HepG2 (cell line): ENCODE data around the gene UBE2N. TPM values are rescaled to one million over a fixed set of nuclear protein-coding genes. Genes with fewer than 3 reads are reported as not detected.

Experiments used
- ATAC-seq: fragments of 200-7000 bp; cut with Tn5 transposase; 3 replicates; pipeline ENCODE4 v1.9.1; 2020; ENCODE audit warnings: mild to moderate bottlenecking, moderate library complexity
- BruUV-seq: library from RNA; stranded (reverse); fragments of 400-500 nt; replicated peaks from 2 replicates; lab custom pipeline; 2021; lab: Mats Ljungman, UMichigan
- CTCF ChIA-PET: fragments of 300-600 bp; formaldehyde crosslinking; extraction: SDS; loops from one replicate; lab custom pipeline; 2021; ENCODE audit warnings: low total read pairs, inconsistent platforms, low intra/inter-chr PET ratio; lab: Yijun Ruan, JAX
- POLR2A ChIA-PET: fragments of 350-600 bp; sonication (Branson Sonifier 250); formaldehyde crosslinking; loops from one replicate; lab custom pipeline; 2020; ENCODE audit warnings: antibody characterized with exemption, inconsistent platforms; lab: Yijun Ruan, JAX
- DNase-seq: peaks from one replicate; pipeline ENCODE4 v3.0.0-alpha.2; 2015; ENCODE audit warnings: low spot score
- FAIRE-seq: peaks from 3 replicates; lab custom pipeline; 2011; peaks lifted over from hg19 to GRCh38; lab: Jason Lieb, UNC
- H2AFZ ChIP-seq: one replicate; pipeline ENCODE4 v1.6.1; 2011; ENCODE audit warnings: low read length, inconsistent platforms
- H3K27ac ChIP-seq: fragments of 300-600 bp; 3 replicates; pipeline ENCODE4 v1.8.0; 2011; ENCODE audit warnings: mixed run types, mild to moderate bottlenecking, mixed read lengths, low read length, inconsistent platforms; ENCODE audit not compliant: insufficient read depth; ENCODE audit errors: extremely low read length
- H3K27me3 ChIP-seq, 2 experiments: fragments of 200-600 bp in 1 of 2; 2 replicates in 1 of 2; 3 replicates in 1 of 2; pipeline versions ENCODE4 v1.6.0 to v1.8.0; 2011; ENCODE audit warnings: low read length in 2 of 2, mild to moderate bottlenecking in 2 of 2, moderate library complexity in 2 of 2, inconsistent platforms in 1 of 2; ENCODE audit not compliant: insufficient read depth in 2 of 2, control insufficient read depth in 1 of 2
- H3K36me3 ChIP-seq, 2 experiments: fragments of 200-600 bp in 1 of 2; replicated peaks in 1 of 2; 2 replicates in 1 of 2; 3 replicates in 1 of 2; pipeline versions ENCODE4 v1.5.1 to v1.8.0; 2011; ENCODE audit warnings: low read length in 2 of 2, inconsistent platforms in 1 of 2; ENCODE audit not compliant: insufficient read depth in 2 of 2, control insufficient read depth in 1 of 2
- H3K4me1 ChIP-seq: 2 replicates; pipeline ENCODE4 v1.5.1; 2012; ENCODE audit warnings: low read length, inconsistent platforms; ENCODE audit not compliant: insufficient read depth
- H3K4me2 ChIP-seq: 2 replicates; pipeline ENCODE4 v1.6.0; 2011; ENCODE audit warnings: low read depth, low read length, inconsistent platforms
- H3K4me3 ChIP-seq, 3 experiments: fragments of 200-600 bp in 1 of 3; sonication (generic), shearing (Covaris generic) in 1 of 3; replicated peaks in 1 of 3; 2 replicates each; pipeline ENCODE4 v1.5.1; 2011 to 2016; ENCODE audit warnings: low read length in 3 of 3, inconsistent platforms in 2 of 3, low read depth in 2 of 3, mild to moderate bottlenecking in 2 of 3, control low read depth in 1 of 3, mixed read lengths in 1 of 3; ENCODE audit not compliant: insufficient read depth in 1 of 3
- H3K79me2 ChIP-seq: one replicate; pipeline ENCODE4 v1.6.1; 2011; ENCODE audit warnings: low read length, inconsistent platforms; ENCODE audit not compliant: insufficient read depth
- H3K9ac ChIP-seq: 2 replicates; pipeline ENCODE4 v1.6.0; 2011; ENCODE audit warnings: mild to moderate bottlenecking, low read depth, low read length, inconsistent platforms; ENCODE audit not compliant: insufficient read depth
- H3K9me3 ChIP-seq: 2 replicates; pipeline ENCODE4 v1.5.1; 2012; ENCODE audit warnings: mild to moderate bottlenecking, low read length
- H4K20me1 ChIP-seq: 2 replicates; pipeline ENCODE4 v1.6.0; 2011; ENCODE audit warnings: inconsistent platforms, mild to moderate bottlenecking, low read length, moderate library complexity; ENCODE audit not compliant: insufficient read depth
- ATAD3A ChIP-seq: sonication (generic); formaldehyde crosslinking; IDR thresholded peaks from 2 replicates; pipeline ENCODE4 v1.4.0; 2020; ENCODE audit warnings: missing genetic modification reagents
- ELF3 ChIP-seq: IDR thresholded peaks from 2 replicates; pipeline ENCODE4 v1.6.1; 2016; ENCODE audit warnings: missing genetic modification reagents, missing compliant biosample characterization
- ETV5 ChIP-seq: IDR thresholded peaks from 2 replicates; pipeline ENCODE4 v1.6.1; 2018; ENCODE audit warnings: missing biosample characterization, missing genetic modification reagents, inconsistent platforms, borderline replicate concordance
- HMGXB4 ChIP-seq, 2 experiments: sonication (generic) in 1 of 2; formaldehyde crosslinking in 1 of 2; IDR thresholded peaks; 2 replicates each; pipeline versions ENCODE4 v1.4.0 to v1.6.1; 2018 to 2020; ENCODE audit warnings: missing genetic modification reagents in 2 of 2, borderline replicate concordance in 1 of 2, low read depth in 1 of 2, mild to moderate bottlenecking in 1 of 2, missing biosample characterization in 1 of 2
- HNF4G ChIP-seq, 2 experiments: sonication (generic) in 1 of 2; formaldehyde crosslinking in 1 of 2; IDR thresholded peaks; 2 replicates each; pipeline versions ENCODE4 v1.4.0 to v1.6.1; 2011 to 2020; ENCODE audit warnings: borderline replicate concordance in 2 of 2, low read depth in 2 of 2, mild to moderate bottlenecking in 2 of 2, low read length in 1 of 2, missing genetic modification reagents in 1 of 2, moderate library complexity in 1 of 2
- KDM2A ChIP-seq: sonication (generic); formaldehyde crosslinking; IDR thresholded peaks from 2 replicates; pipeline ENCODE4 v1.4.0; 2020; ENCODE audit warnings: low read depth, missing genetic modification reagents, borderline replicate concordance
- MAFG ChIP-seq: sonication (generic); formaldehyde crosslinking; IDR thresholded peaks from 2 replicates; pipeline ENCODE4 v1.5.1; 2020; ENCODE audit warnings: mild to moderate bottlenecking, missing genetic modification reagents
- MED1 ChIP-seq: sonication (generic); formaldehyde crosslinking; IDR thresholded peaks from 2 replicates; pipeline ENCODE4 v1.4.0; 2020; ENCODE audit warnings: missing genetic modification reagents
- SIX1 ChIP-seq: sonication (generic); formaldehyde crosslinking; IDR thresholded peaks from 2 replicates; pipeline ENCODE4 v1.4.0; 2020; ENCODE audit warnings: missing genetic modification reagents, borderline replicate concordance
- SRF ChIP-seq: IDR thresholded peaks from 2 replicates; pipeline ENCODE4 v1.6.1; 2011; ENCODE audit warnings: mild to moderate bottlenecking, low read depth, low read length, moderate library complexity
- ZBTB20 ChIP-seq: sonication (generic); formaldehyde crosslinking; IDR thresholded peaks from 2 replicates; pipeline ENCODE4 v1.8.1; 2023; ENCODE audit warnings: missing genetic modification reagents, low read depth, mild to moderate bottlenecking, borderline replicate concordance
- ZBTB33 ChIP-seq: sonication (generic); formaldehyde crosslinking; IDR thresholded peaks from 2 replicates; pipeline ENCODE4 v1.4.0; 2020; ENCODE audit warnings: missing genetic modification reagents
- ZIK1 ChIP-seq: sonication (generic); formaldehyde crosslinking; IDR thresholded peaks from 2 replicates; pipeline ENCODE4 v1.5.0; 2020; ENCODE audit warnings: mild to moderate bottlenecking, low read depth, missing genetic modification reagents, borderline replicate concordance
- ZNF614 ChIP-seq: IDR thresholded peaks from 2 replicates; pipeline ENCODE4 v1.6.1; 2018; ENCODE audit warnings: missing biosample characterization, missing genetic modification reagents, inconsistent platforms, borderline replicate concordance
- WGBS: methylation state at CpG from one replicate; pipeline ENCODE4 v1.1.6; 2017; ENCODE audit warnings: low lambda C conversion rate; 5-methylcytosine and 5-hydroxymethylcytosine counted together
- in situ Hi-C: cut with HindIII; loops from 2 replicates; pipeline ENCODE4 v1.10.0; 2017; ENCODE audit warnings: low pct_unique_long_range_greater_than_20kb; ENCODE audit not compliant: extremely low pct_ligation_motif_present
- intact Hi-C: fragments of 100-400 bp; cut with micrococcal nuclease; formaldehyde crosslinking; loops from one replicate; pipeline ENCODE4 v1.10.0; 2022; ENCODE audit not compliant: unreplicated experiment
- polyA plus RNA-seq, 8 experiments: library from polyadenylated mRNA; depleted of rRNA in 3 of 8; stranded (reverse) in 7 of 8; unstranded in 1 of 8; fragments of >200 nt; fragmentation: Illumina TruSeq in 4 of 8; extraction: Trizol in 4 of 8; gene quantifications; 2 replicates each; pipeline versions ENCODE4 v1.2.1 to v1.2.3, GENCODE V29; 2011 to 2016; ENCODE audit warnings: low read depth in 4 of 8, missing spikeins in 1 of 8, mixed read lengths in 1 of 8; ENCODE audit not compliant: insufficient read depth in 1 of 8
- total RNA-seq, 5 experiments: library from RNA; depleted of rRNA; stranded (reverse); fragments of >200 nt; fragmentation: Illumina TruSeq; extraction: Trizol; gene quantifications; 2 replicates each; pipeline ENCODE4 v1.2.3, GENCODE V29; 2016; ENCODE audit warnings: low read depth in 1 of 5
- TF ChIP-seq, protein P1 (sequence below): IDR thresholded peaks from 2 replicates; pipeline ENCODE4 v1.6.1; 2016; ENCODE audit warnings: missing biosample characterization, missing genetic modification reagents, low read depth

UBE2N gene
- total and polyA plus RNA-seq, 2 of the 13 experiments (the other 11 are each of a cell fraction or from before 2014, with no cell fraction given), result 188 to 197 TPM

GRCh38 chr12:93453633-93454032 is 11.9 kb upstream of the UBE2N start (continued):
- TF ChIP-seq ZBTB33 (CRISPR knock-in tag), result no peak
- TF ChIP-seq, protein P1, sequence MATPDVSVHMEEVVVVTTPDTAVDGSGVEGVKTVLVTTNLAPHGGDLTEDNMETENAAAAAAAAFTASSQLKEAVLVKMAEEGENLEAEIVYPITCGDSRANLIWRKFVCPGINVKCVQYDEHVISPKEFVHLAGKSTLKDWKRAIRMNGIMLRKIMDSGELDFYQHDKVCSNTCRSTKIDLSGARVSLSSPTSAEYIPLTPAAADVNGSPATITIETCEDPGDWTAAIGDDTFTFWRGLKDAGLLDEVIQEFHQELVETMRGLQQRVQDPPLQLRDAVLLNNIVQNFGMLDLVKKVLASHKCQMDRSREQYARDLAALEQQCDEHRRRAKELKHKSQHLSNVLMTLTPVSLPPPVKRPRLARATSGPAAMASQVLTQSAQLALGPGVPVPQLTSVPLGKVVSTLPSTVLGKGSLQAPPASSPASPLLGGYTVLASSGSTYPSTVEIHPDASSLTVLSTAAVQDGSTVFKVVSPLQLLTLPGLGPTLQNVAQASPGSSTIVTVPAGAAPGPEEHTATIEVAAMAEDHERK, result no peak
- TF ChIP-seq MED1 (CRISPR knock-in tag), result peak; percentile 34; the same call in 1 of the 2 replicates

DNA sequence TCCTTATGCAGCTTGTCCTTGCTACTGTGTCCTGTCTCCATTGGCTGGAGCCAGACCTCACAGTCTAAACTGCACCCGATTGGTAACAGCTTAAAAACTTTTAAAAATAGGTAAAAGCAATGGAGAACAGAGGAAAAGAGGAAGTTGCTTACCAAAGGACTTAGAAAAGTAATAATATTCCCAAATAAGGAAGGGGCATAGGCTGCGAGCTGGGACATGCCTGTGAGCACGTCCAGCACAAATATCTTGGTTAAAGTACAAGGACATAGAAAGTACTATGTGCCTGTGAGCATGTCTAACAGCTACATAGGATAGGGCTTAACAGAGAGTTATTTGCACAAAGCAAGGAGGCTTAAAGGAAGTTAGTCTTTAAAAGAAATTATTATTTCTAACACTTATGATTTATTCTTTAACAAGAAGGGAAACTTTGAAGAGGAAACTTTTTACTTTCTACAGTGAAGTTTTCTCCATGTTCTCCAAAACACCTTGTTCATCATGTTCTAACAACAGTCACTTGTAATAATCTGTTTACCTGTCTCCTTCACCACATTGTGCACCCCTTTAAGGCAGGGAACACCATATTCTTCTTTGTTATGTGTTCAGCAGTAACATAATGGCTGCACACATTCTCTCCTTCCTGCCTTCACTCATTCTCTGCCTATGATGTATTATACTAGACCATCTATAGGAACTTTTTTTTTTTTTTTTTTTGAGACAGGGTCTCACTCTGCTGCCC is 9.8 kb upstream of the UBE2N start:
- no peaks in the 10 kb centered on the region for H3K27me3 ChIP-seq
- H4K20me1 ChIP-seq, result no peaks in the 10 kb centered on the region
- ATAC-seq (peak; percentile 60), DNase-seq (no peak), FAIRE-seq (peak; percentile 23)
- in situ Hi-C loops, result no loop called here
- peak overlapping the region; percentile 54 for H3K27ac ChIP-seq
- CTCF ChIA-PET, result no interaction called here
- H3K4me1 ChIP-seq, result peaks cover 79% of the 10 kb centered on the region
- no TSS peak for BruUV-seq
- intact Hi-C loops, result no loop called here
- H3K36me3 ChIP-seq, result no peaks in the 10 kb centered on the region
- no peaks in the 10 kb centered on the region for H3K79me2 ChIP-seq
- no peak overlapping the region for H3K4me3 ChIP-seq
- no peaks in the 10 kb centered on the region for H3K9me3 ChIP-seq
- POLR2A ChIA-PET, result interaction anchor here (1.2 kb wide), 1 partner anchor 9 kb away, joined by 3 read pairs; no protein-coding TSS in a partner anchor
- H3K9ac ChIP-seq, result no peak overlapping the region
- 9% methylated on average over 3 of the region's 3 CpGs for WGBS
- peak overlapping the region; percentile 62 for H3K4me2 ChIP-seq
- H2AFZ ChIP-seq, result no peak overlapping the region
- peak; percentile 92 for TF ChIP-seq ELF3 (CRISPR knock-in tag)
- peak; percentile 89 for TF ChIP-seq SRF
- no peak for TF ChIP-seq MAFG (CRISPR knock-in tag)
- no peak for TF ChIP-seq KDM2A
- TF ChIP-seq HMGXB4 (CRISPR knock-in tag; IDR thresholded peaks at IDR 0.05; ENCODE audit: borderline replicate concordance in 1 of 2, low read depth in 1 of 2), result 0 out of 4 replicates have a peak, but pooled peaks of 1 of the 2 experiments have one; percentile 31
- peak; percentile 40; the same call in 1 of the 2 replicates for TF ChIP-seq ZBTB20 (CRISPR knock-in tag)
- TF ChIP-seq ZIK1 (CRISPR knock-in tag), result no peak
- TF ChIP-seq HNF4G (IDR thresholded peaks at IDR 0.05; ENCODE audit: borderline replicate concordance, low read depth, low read length), result peak; percentile 29; the same call in 1 of the 2 replicates
- TF ChIP-seq HNF4G (CRISPR knock-in tag; IDR thresholded peaks at IDR 0.05; ENCODE audit: borderline replicate concordance, low read depth), result peak; percentile 13; the same call in 1 of the 2 replicates
- peak; percentile 39; the same call in 1 of the 2 replicates for TF ChIP-seq SIX1 (CRISPR knock-in tag)
- peak; percentile 63; the same call in 1 of the 2 replicates for TF ChIP-seq ZNF614
- TF ChIP-seq ETV5 (CRISPR knock-in tag), result peak; percentile 15; the same call in 1 of the 2 replicates
- TF ChIP-seq ATAD3A (CRISPR knock-in tag), result no peak
